Testis (tissue), 3 donors: ENCODE data around the gene DAAM2. TPM values are rescaled to one million over a fixed set of nuclear protein-coding genes. Genes with fewer than 3 reads are reported as not detected.

Experiments used
- DNase-seq: peaks from one replicate; pipeline ENCODE4 v3.0.0-alpha.2; 2019
- H3K27ac ChIP-seq, 2 donors: fragments of 200-600 bp; sonication (generic); one replicate each; pipeline ENCODE4 v1.5.1; 2019
- H3K27me3 ChIP-seq: fragments of 200-600 bp; sonication (generic); one replicate; pipeline ENCODE4 v1.5.1; 2019
- H3K36me3 ChIP-seq: fragments of 200-600 bp; sonication (generic); one replicate; pipeline ENCODE4 v1.5.1; 2017; ENCODE audit warnings: low read depth; ENCODE audit errors: missing control alignments
- H3K4me1 ChIP-seq: fragments of 200-600 bp; sonication (generic); one replicate; pipeline ENCODE4 v1.5.1; 2019
- H3K4me3 ChIP-seq, 2 donors: fragments of 200-600 bp; sonication (generic); one replicate each; pipeline ENCODE4 v1.5.1; 2017 to 2019
- H3K9me3 ChIP-seq: fragments of 200-600 bp; sonication (generic); one replicate; pipeline ENCODE4 v1.5.1; 2017
- POLR2A ChIP-seq: fragments of 450-650 bp; IDR thresholded peaks from one replicate; pipeline ENCODE4 v1.6.1; 2017; ENCODE audit warnings: antibody characterized with exemption, mild to moderate bottlenecking, moderate library complexity
- WGBS, 2 donors: methylation state at CpG; one replicate each; pipeline ENCODE4 v1.1.5; 2018; 5-methylcytosine and 5-hydroxymethylcytosine counted together
- intact Hi-C: fragments of 100-400 bp; cut with DNase I; formaldehyde crosslinking; loops from one replicate; pipeline ENCODE4 v1.15.1; 2023; ENCODE audit warnings: low total_unique reads
- polyA plus RNA-seq: library from polyadenylated mRNA; stranded (reverse); fragments of 350-450 nt; fragmentation: Illumina TruSeq; extraction: RNeasy Lipid Tissue Mini Kit (QIAGEN cat#74804); gene quantifications from one replicate; pipeline ENCODE4 v1.2.3, GENCODE V29; 2014; ENCODE audit warnings: low read depth, low replicate concordance; ENCODE audit not compliant: insufficient read depth
- total RNA-seq, 2 donors: library from RNA; depleted of rRNA; stranded (reverse); fragments of >200 nt; gene quantifications; one replicate each; pipeline ENCODE4 v1.2.3, GENCODE V29; 2016
- TF ChIP-seq, protein P1 (sequence below), 3 experiments: fragments of 450-650 bp in 2 of 3; fragments of 200-600 bp in 1 of 3; sonication (generic) in 1 of 3; IDR thresholded peaks; one replicate each; pipeline ENCODE4 v1.5.1; 2016 to 2019; ENCODE audit warnings: antibody characterized with exemption in 3 of 3, mild to moderate bottlenecking in 2 of 3, moderate library complexity in 1 of 3

The DAAM2 gene
- total and polyA plus RNA-seq, 3 donors from 2014 or later = 37.4 to 66.1 (median 64.5) TPM

DNA sequence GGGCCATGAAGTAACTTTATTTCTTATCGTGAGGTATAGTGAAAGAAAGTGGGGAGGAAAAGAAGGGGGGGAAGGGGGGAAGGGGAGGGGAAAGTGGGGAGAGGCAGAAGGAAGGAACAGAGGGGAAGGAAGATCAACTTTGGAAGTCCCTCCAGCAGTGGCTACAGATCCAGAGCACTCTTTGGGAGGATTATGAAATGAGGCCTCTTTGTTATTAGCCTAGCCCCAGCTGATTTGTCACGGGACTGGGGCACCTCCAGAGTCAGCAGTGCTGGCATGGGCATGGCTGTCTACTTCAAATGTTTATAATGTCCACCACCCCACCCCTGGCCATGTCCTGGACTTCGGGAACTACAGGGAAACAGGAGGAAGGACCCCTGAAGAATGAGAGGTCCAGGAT lies 134.5 kb downstream of the DAAM2 start:
- no peak for DNase-seq
- no peaks in the 10 kb centered on the region for H3K36me3 ChIP-seq
- H3K4me1 ChIP-seq = no peaks in the 10 kb centered on the region
- 80 to 93% methylated on average over 3 of the region's 3 CpGs for WGBS, 2 donors
- H3K27ac ChIP-seq = no peak overlapping the region
- H3K27me3 ChIP-seq = no peaks in the 10 kb centered on the region
- intact Hi-C loops = no loop called here
- H3K4me3 ChIP-seq = no peak overlapping the region
- H3K9me3 ChIP-seq = no peaks in the 10 kb centered on the region
- no peak for TF ChIP-seq POLR2A

DNA sequence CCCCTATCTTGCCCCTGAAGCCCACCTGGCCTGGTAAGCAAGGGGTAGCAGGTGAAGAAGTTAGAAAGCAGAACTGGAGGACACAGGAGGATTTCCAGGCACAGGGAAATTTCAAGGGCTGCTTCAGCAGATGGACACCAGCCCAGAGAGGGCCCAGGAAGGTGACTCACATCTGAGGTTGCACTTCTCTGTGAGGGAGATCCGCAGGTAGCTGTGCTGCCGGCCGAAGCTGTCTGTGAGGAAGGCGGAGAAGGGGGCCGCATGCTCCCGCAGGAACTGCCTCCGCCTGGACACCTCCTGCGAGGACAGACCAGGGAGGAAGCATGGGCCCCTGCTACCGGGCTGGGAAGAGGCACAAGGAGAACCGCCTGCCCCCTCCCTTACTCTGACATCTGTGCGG lies 135.0 kb downstream of the DAAM2 start:
- intact Hi-C loops = no loop called here
- Histone ChIP-seq H3K36me3 (no peaks in the 10 kb centered on the region), H3K4me3 (no peak overlapping the region), H3K27ac (no peak overlapping the region), H3K4me1 (no peaks in the 10 kb centered on the region), H3K9me3 (no peaks in the 10 kb centered on the region), H3K27me3 (no peaks in the 10 kb centered on the region)
- TF ChIP-seq, protein P1, sequence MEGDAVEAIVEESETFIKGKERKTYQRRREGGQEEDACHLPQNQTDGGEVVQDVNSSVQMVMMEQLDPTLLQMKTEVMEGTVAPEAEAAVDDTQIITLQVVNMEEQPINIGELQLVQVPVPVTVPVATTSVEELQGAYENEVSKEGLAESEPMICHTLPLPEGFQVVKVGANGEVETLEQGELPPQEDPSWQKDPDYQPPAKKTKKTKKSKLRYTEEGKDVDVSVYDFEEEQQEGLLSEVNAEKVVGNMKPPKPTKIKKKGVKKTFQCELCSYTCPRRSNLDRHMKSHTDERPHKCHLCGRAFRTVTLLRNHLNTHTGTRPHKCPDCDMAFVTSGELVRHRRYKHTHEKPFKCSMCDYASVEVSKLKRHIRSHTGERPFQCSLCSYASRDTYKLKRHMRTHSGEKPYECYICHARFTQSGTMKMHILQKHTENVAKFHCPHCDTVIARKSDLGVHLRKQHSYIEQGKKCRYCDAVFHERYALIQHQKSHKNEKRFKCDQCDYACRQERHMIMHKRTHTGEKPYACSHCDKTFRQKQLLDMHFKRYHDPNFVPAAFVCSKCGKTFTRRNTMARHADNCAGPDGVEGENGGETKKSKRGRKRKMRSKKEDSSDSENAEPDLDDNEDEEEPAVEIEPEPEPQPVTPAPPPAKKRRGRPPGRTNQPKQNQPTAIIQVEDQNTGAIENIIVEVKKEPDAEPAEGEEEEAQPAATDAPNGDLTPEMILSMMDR (IDR thresholded peaks at IDR 0.05) = no peak
- no peak for TF ChIP-seq POLR2A
- no peak for DNase-seq
- 90 to 91% methylated on average over 10 to 11 of the region's 11 CpGs for WGBS, 2 donors

DNA sequence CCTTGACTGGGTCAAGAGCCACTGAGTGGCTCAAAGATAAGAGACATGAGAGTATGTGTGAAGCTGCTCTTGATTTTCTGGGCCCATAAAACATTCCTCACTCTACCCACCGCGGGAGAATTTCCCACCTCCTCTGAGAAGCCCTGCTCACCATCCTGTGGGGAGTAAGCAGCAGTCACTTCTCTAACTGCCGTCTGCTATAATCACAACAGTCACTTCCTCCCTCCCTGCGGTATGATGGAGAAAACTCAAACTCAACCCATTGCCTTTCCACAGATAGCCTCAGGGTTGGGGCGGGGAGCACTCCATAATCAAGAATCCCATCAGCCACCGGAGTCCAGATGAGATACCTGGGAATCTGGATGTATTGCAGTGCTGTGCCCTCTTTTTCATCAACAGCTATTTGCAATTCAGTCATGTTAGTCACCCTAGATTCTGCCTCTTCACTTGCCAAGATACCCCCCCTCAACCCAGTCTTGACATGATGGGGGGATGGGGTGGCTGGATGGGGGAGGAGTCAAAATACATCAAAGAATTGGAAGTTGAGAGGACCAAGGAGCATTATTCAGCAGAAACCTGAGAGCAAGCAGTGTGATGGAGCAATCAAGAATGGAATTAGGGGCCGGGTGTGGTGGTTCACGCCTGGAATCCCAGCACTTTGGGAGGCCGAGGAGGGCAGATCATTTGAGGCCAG lies 137.0 kb downstream of the DAAM2 start:
- WGBS, 2 donors = 73 to 82% methylated on average over 9 of the region's 9 CpGs

DNA sequence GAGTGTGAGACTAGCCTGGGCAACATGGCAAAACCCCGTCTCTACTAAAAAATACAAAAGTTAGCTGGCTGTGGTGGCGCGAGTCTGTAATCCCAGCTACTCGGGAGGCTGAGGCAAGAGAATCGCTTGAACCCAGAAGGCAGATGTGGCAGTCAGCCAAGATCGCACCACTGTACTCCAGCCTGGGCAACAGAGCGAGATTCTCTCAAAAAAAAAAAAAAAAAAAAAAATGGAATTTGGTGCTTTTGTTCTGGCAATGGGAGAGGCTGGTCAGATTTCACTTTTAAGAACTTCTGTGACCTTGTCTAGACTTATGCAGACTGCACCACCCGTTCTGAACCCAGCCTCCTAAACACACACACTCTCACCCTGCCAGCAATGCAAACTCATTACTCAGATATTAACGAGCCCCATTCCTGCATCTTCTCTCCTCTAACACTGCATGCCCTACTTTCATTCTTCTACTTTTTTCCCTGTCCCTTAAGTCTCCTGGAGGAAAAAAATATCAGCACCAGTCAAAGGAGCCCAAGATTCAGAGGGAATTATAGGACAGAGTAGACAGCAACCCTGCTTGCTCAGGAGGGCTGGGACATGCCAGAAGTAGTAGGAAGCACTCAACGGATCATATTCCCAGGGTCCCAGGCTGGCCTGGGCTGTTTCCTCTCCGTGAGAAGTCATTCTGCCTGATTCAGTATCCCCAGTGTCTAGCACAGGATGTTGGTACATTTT lies 137.7 kb downstream of the DAAM2 start:
- intact Hi-C loops = no loop called here
- H3K4me1 ChIP-seq = peaks cover 7% of the 10 kb centered on the region
- peak overlapping the region in 1 of 2 donors; percentile 35 for H3K27ac ChIP-seq
- WGBS, 2 donors = 56 to 73% methylated on average over 11 of the region's 11 CpGs
- no peak for DNase-seq
- TF ChIP-seq, protein P1 (IDR thresholded peaks at IDR 0.05) = no peak
- TF ChIP-seq POLR2A = no peak
- H3K4me3 ChIP-seq = no peak overlapping the region
- H3K27me3 ChIP-seq = no peaks in the 10 kb centered on the region
- no peaks in the 10 kb centered on the region for H3K36me3 ChIP-seq
- H3K9me3 ChIP-seq = no peaks in the 10 kb centered on the region

More for the DNA sequence above, 137.0 kb downstream of the DAAM2 start:
- H3K27ac ChIP-seq = no peak overlapping the region
- no peaks in the 10 kb centered on the region for H3K36me3 ChIP-seq
- no peak overlapping the region for H3K4me3 ChIP-seq
- TF ChIP-seq POLR2A = no peak
- TF ChIP-seq, protein P1 (IDR thresholded peaks at IDR 0.05) = no peak
- intact Hi-C loops = no loop called here
- H3K9me3 ChIP-seq = no peaks in the 10 kb centered on the region
- H3K4me1 ChIP-seq = peaks cover 7% of the 10 kb centered on the region
- DNase-seq = no peak
- no peaks in the 10 kb centered on the region for H3K27me3 ChIP-seq

DNA sequence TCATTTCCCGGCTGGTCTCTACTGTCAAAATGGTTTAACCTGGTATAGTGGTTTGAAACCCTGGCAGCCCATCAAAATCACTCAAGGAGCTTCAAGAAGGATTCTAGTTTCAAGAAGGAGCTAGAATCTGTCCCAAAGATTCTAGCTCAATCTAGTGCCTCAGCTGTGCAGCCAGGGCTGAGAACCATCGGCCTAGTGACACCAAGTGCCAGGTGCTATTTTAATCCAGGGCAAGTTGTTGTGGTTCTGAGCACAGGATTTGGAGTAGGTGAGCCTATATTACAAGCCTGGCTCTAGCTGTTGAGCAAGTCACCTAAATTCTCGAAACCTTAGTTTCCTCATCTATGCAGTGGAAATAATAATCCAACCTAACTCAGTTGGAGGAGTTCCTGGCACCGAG lies 138.4 kb downstream of the DAAM2 start:
- H3K36me3 ChIP-seq = no peaks in the 10 kb centered on the region
- peaks cover 7% of the 10 kb centered on the region for H3K4me1 ChIP-seq
- 90 to 91% methylated on average over 4 of the region's 4 CpGs for WGBS, 2 donors
- intact Hi-C loops = no loop called here
- H3K4me3 ChIP-seq = no peak overlapping the region
- peak overlapping the region in 1 of 2 donors; percentile 35 for H3K27ac ChIP-seq
- TF ChIP-seq, protein P1 (IDR thresholded peaks at IDR 0.05) = no peak
- TF ChIP-seq POLR2A = no peak
- DNase-seq = no peak
- H3K9me3 ChIP-seq = no peaks in the 10 kb centered on the region
- H3K27me3 ChIP-seq = no peaks in the 10 kb centered on the region
